HG03565 (cell line): ENCODE data around the gene TP53TG3.
"Not testable (repeated sequence)": the region's sequence is repeated elsewhere in the genome, so short reads cannot be mapped to it uniquely, and the experiment has no call there.

Experiments used
- ATAC-seq: cut with Tn5 transposase; IDR thresholded peaks from one replicate; pipeline ENCODE4 v1.9.1; 2021; ENCODE audit warnings: mild to moderate bottlenecking, moderate library complexity; ENCODE audit not compliant: unreplicated experiment

The TP53TG3 gene, protein sequence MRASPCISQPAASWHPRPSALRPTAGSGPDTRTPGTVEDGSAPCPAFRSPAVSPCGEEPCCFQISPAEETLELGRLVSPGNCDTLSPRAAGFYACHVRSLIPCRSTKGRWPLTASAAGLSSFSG

DNA sequence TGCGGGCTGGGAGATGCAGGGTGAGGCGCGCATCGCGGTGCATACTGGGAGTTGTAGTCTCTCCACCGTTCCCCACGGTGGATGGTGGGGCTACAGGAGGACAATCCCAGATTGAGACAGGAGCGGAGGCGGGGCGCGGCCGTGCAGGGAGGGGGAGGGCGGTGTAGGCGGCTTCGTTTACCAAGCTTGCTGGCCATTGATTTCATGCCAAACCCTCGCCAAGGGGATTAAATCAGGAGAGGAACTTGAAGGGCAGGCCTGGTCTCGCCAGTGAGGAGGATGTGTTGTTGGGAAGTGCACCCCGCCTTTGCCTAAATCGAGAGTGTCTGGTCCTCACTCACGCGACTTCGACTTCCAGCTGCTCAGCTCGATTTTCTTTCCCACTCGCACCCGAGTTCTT lies at the start of gene TP53TG3:
Gene TP53TG3, minus strand, starts transcription at position 101 of the 400 bp plus-strand sequence. Its CDS starts 68 bp downstream, at position 33.
- not testable (repeated sequence) for ATAC-seq

DNA sequence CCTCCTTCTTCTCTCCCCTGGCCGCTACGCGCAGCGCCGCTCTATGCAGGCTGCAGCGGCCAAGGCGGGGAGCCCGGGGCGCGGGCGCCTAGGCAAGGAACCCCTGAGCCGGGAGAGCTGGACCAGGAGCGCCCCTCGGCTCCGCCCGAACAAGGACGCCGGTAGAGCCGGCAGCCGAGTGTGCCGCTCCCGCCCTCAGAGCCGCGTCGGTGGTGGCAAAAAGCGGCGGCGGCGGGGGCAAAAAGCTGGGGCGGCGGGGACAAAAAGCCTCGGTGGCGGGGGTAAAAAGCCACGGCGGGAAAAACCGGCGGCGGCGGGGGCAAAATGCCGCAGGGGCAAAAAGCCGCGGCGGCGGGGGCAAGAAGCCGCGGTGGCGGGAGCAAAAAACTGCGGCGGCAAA lies 25.1 kb downstream of the TP53TG3 start:
- ATAC-seq, result not testable (repeated sequence)

DNA sequence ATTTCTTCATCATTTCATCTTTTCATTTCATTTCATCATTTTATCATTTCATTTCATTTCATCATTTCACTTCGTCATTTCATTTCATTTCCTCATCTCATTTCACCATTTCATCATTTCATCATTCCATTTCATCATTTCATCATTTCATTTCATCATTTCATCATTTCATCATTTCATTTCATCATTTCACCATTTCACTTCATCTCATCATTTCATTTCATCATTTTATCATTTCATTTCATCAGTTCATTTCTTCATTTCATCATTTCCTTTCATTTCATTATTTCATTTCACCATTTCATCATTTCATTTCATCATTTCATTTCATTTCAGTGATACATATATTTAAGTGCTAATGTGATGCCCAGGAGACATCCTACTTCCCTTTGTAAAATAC lies 28.4 kb downstream of the TP53TG3 start:
- ATAC-seq, result not testable (repeated sequence)

DNA sequence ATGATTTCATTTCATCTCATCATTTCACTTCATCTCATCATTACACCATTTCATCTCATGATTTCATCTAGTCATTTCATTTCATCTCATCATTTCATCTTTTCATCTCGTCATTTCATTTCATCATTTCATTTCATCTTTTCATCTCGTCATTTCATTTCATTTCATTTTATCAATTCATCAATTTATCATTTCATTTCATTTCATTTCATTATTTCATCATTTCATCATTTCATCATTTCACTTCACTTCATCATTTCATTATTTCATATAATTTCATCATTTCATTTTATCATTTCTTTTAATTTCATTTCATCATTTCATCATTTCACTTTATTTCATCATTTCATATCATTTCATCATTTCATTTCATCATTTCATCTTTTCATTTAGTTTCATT lies 29.2 kb downstream of the TP53TG3 start:
- not testable (repeated sequence) for ATAC-seq

DNA sequence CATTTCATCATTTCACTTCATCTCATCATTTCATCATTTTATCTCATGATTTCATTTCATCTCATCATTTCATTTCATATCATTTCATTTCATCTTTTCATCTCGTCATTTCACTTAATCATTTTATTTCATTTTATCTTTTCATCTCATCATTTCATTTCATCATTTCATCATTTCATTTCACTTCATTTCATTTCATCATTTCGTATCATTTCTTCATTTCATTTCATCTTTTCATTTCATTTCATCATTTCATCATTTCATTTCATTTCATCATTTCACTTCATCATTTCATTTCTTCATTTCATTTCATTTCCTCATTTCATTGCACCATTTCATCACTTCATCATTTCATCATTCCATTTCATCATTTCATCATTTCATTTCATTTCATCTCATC lies 29.8 kb downstream of the TP53TG3 start:
- ATAC-seq, result not testable (repeated sequence)

DNA sequence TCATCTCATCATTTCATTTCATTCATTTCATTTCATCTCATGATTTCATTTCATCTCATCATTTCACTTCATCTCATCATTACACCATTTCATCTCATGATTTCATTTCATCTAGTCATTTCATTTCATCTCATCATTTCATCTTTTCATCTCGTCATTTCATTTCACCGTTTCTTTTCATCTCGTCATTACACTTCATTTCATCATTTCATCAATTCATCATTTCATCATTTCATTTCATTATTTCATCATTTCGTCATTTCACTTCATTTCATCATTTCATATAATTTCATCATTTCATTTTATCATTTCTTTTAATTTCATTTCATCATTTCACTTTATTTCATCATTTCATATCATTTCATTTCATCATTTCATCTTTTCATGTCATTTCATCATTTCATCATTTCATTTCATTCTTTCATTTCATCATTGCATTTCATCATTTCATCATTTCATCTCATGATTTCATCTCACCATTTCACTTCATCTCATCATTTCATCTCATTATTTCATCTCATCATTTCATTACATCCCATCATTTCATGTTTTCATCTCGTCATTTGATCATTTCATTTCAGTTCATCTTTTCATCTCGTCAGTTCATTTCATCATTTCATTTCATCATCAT lies 30.6 kb downstream of the TP53TG3 start:
- ATAC-seq, result not testable (repeated sequence)

DNA sequence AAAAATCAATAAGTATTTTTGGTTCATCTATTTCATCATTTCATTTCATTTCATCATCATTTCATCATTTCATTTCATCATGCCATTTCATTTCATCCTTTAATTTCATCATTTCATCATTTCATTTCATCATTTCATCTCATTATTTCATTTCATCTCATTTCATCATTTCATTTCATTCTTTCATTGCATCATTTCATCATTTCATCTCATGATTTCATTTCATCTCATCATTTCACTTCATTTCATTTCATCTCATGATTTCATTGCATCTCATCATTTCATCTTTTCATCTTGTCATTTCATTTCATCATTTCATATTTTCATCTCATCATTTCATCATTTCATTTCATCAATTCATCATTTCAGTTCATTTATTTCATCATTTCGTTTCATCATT lies 31.2 kb downstream of the TP53TG3 start:
- not testable (repeated sequence) for ATAC-seq

DNA sequence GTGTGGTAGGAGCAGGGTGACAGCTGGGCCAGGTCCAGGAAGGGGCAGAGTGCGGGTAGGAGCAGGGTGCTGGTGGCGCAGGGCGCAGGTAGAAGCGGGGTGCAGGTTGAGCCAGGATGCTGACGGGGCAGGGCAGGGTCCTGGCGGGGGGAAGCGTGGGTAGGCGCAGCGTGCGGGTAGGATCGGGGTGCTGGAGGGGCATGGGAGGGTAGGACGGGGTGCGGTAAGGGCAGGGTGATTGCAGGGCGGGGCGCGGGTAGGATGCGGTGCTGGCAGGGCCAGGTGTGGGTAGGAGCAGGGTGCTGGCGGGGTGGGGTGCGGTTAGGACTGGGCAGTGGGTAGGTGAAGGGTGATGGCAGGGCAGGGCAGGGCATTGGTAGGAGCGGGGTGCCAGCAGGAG lies 38.4 kb downstream of the TP53TG3 start:
- ATAC-seq, result not testable (repeated sequence)

DNA sequence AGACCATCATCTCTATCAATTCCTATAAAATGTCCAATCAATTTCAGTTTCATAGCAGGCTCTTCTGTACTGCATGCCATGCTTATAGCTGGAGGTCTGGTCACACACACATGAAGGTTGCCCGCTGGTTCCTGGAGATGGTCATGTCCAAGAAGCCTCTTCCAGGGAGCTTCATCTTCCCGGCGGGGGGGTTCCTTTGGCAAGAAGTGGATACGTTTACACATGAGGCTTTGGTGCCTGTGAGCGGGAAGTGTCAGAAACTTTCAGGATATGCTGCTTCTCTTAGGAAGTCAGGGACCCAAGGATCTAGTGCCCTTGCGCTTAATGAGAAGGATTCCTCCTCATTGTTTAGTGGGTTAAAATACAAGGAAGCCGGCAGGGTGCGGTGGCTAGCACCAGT lies 43.9 kb downstream of the TP53TG3 start:
- ATAC-seq, result not testable (repeated sequence)
